Astrocyte (in vitro differentiated cells and primary cell): Measurements from ENCODE around the gene PTPRM. TPM values are rescaled to one million over a fixed set of nuclear protein-coding genes. Genes with fewer than 3 reads are reported as not detected.

Experiments used
- DNase-seq: peaks from one replicate; pipeline ENCODE4 v3.0.0-alpha.2; 2010; ENCODE audit warnings: low read depth
- FAIRE-seq: peaks from 2 replicates; lab custom pipeline; 2011; peaks lifted over from hg19 to GRCh38; lab: Jason Lieb, UNC
- H2AFZ ChIP-seq: 2 replicates; pipeline ENCODE4 v1.6.0; 2012; ENCODE audit warnings: low read depth, low read length, inconsistent platforms
- H3K27ac ChIP-seq: 2 replicates; pipeline ENCODE4 v1.5.1; 2011; ENCODE audit warnings: low read depth, low read length, inconsistent platforms
- H3K27me3 ChIP-seq: 2 replicates; pipeline ENCODE4 v1.6.0; 2011; ENCODE audit warnings: low read length, inconsistent platforms; ENCODE audit not compliant: insufficient read depth
- H3K36me3 ChIP-seq: 2 replicates; pipeline ENCODE4 v1.5.1; 2011; ENCODE audit warnings: low read length, inconsistent platforms; ENCODE audit not compliant: insufficient read depth
- H3K4me1 ChIP-seq: 2 replicates; pipeline ENCODE4 v1.5.1; 2011; ENCODE audit warnings: low read length, inconsistent platforms; ENCODE audit not compliant: insufficient read depth
- H3K4me2 ChIP-seq: 2 replicates; pipeline ENCODE4 v1.6.0; 2012; ENCODE audit warnings: low read length, inconsistent platforms
- H3K4me3 ChIP-seq: 2 replicates; pipeline ENCODE4 v1.5.1; 2011; ENCODE audit warnings: low read depth, mild to moderate bottlenecking, low read length, inconsistent platforms; ENCODE audit not compliant: insufficient read depth
- H3K79me2 ChIP-seq: 2 replicates; pipeline ENCODE4 v1.6.0; 2012; ENCODE audit warnings: mild to moderate bottlenecking, low read length, inconsistent platforms; ENCODE audit not compliant: insufficient read depth
- H3K9ac ChIP-seq: 2 replicates; pipeline ENCODE4 v1.6.0; 2012; ENCODE audit warnings: mild to moderate bottlenecking, low read length, inconsistent platforms
- H3K9me3 ChIP-seq: 2 replicates; pipeline ENCODE4 v1.5.1; 2012; ENCODE audit warnings: low read depth, mild to moderate bottlenecking, low read length, inconsistent platforms; ENCODE audit not compliant: insufficient read depth
- H4K20me1 ChIP-seq: 2 replicates; pipeline ENCODE4 v1.6.0; 2012; ENCODE audit warnings: low read length, inconsistent platforms; ENCODE audit not compliant: insufficient read depth
- H3K27ac Mint-ChIP-seq: one replicate; pipeline ENCODE4 v1.8.0; 2021; ENCODE audit warnings: mild to moderate bottlenecking, mixed read lengths; ENCODE audit not compliant: unreplicated experiment
- H3K27me3 Mint-ChIP-seq: one replicate; pipeline ENCODE4 v1.8.0; 2021; ENCODE audit warnings: low read depth, mixed read lengths; ENCODE audit not compliant: unreplicated experiment
- H3K36me3 Mint-ChIP-seq: one replicate; pipeline ENCODE4 v1.8.0; 2021; ENCODE audit warnings: low read depth, mixed read lengths; ENCODE audit not compliant: unreplicated experiment
- H3K4me1 Mint-ChIP-seq: one replicate; pipeline ENCODE4 v1.8.0; 2021; ENCODE audit warnings: low read depth, mixed read lengths; ENCODE audit not compliant: unreplicated experiment
- H3K4me3 Mint-ChIP-seq: one replicate; pipeline ENCODE4 v1.8.0; 2021; ENCODE audit warnings: mild to moderate bottlenecking, moderate library complexity, mixed read lengths; ENCODE audit not compliant: unreplicated experiment
- H3K9me3 Mint-ChIP-seq: one replicate; pipeline ENCODE4 v1.8.0; 2021; ENCODE audit warnings: mild to moderate bottlenecking, mixed read lengths; ENCODE audit not compliant: unreplicated experiment
- EZH2 ChIP-seq: IDR thresholded peaks from 2 replicates; pipeline ENCODE4 v1.6.1; 2012; ENCODE audit warnings: mild to moderate bottlenecking, low read length, inconsistent platforms; ENCODE audit not compliant: insufficient read depth
- total RNA-seq: library from RNA; stranded (reverse); gene quantifications from 2 replicates; pipeline ENCODE4 v1.2.1, GENCODE V29; 2021
- TF ChIP-seq, protein P1 (sequence below): IDR thresholded peaks from 2 replicates; pipeline ENCODE4 v1.5.1; 2011; ENCODE audit warnings: low read depth, mild to moderate bottlenecking, inconsistent platforms, low read length, moderate library complexity; ENCODE audit not compliant: insufficient read depth

Gene PTPRM
- total RNA-seq, 1 donor from 2014 or later: 59.6 TPM

DNA sequence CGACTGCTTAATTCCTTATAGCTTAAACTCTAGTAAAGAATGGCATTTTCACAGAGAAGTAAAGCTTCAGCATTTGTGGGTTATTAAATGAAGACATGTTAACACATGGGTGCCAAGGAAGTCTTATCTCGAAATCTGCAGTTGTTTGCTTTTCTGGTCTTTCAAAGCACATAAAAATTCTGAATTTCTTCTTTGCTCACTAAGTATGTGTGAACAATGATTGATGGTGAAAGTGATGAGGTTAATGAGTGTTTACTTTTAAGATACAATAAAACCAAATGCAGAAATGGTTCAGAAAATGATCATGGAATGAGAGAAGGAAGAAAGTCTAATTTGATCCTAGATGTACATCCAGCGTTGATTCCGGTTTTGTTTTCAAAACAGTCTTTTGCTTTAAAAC, 807.6 kb downstream of the PTPRM start:
- Mint-ChIP-seq H3K9me3 (no peaks in the 10 kb centered on the region), H3K36me3 (peaks cover 7% of the 10 kb centered on the region), H3K4me3 (no peak overlapping the region), H3K4me1 (no peaks in the 10 kb centered on the region), H3K27me3 (no peaks in the 10 kb centered on the region), H3K27ac (no peak overlapping the region)
- Histone ChIP-seq H4K20me1 (no peaks in the 10 kb centered on the region), H2AFZ (no peak overlapping the region), H3K4me2 (no peak overlapping the region), H3K4me1 (no peaks in the 10 kb centered on the region), H3K36me3 (peaks cover 2% of the 10 kb centered on the region), H3K9ac (no peak overlapping the region), H3K27me3 (no peaks in the 10 kb centered on the region), H3K4me3 (no peak overlapping the region), H3K27ac (no peak overlapping the region), H3K9me3 (no peaks in the 10 kb centered on the region), H3K79me2 (no peaks in the 10 kb centered on the region)
- TF ChIP-seq EZH2: no peak
- TF ChIP-seq, protein P1, sequence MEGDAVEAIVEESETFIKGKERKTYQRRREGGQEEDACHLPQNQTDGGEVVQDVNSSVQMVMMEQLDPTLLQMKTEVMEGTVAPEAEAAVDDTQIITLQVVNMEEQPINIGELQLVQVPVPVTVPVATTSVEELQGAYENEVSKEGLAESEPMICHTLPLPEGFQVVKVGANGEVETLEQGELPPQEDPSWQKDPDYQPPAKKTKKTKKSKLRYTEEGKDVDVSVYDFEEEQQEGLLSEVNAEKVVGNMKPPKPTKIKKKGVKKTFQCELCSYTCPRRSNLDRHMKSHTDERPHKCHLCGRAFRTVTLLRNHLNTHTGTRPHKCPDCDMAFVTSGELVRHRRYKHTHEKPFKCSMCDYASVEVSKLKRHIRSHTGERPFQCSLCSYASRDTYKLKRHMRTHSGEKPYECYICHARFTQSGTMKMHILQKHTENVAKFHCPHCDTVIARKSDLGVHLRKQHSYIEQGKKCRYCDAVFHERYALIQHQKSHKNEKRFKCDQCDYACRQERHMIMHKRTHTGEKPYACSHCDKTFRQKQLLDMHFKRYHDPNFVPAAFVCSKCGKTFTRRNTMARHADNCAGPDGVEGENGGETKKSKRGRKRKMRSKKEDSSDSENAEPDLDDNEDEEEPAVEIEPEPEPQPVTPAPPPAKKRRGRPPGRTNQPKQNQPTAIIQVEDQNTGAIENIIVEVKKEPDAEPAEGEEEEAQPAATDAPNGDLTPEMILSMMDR: no peak
- FAIRE-seq (no peak), DNase-seq (peak; percentile 8)

DNA sequence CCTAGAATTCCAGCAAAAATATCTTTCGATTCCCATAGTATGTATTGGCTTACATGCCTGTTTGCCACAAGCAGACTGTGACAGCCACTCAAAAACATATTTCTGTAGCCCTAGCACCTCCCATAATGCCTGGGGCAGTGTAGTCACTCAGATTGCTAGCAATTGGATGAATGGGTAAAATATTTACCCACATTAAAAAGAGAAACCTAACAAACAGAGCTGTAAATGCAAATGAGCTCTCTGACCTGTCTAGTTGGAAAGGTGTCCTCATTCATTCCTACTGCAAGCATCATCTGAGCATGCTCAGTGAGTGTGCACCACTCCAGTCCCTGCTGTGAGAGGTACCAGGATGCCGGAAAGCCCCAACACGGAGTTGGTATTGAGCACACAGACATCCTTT, 808.1 kb downstream of the PTPRM start:
- H4K20me1 ChIP-seq: no peaks in the 10 kb centered on the region
- no peak overlapping the region for H3K27ac ChIP-seq
- Mint-ChIP-seq H3K9me3 (no peaks in the 10 kb centered on the region), H3K36me3 (peaks cover 9% of the 10 kb centered on the region), H3K27me3 (no peaks in the 10 kb centered on the region), H3K27ac (no peak overlapping the region), H3K4me3 (no peak overlapping the region), H3K4me1 (no peaks in the 10 kb centered on the region)
- peaks cover 2% of the 10 kb centered on the region for H3K36me3 ChIP-seq
- H3K79me2 ChIP-seq: no peaks in the 10 kb centered on the region
- no peaks in the 10 kb centered on the region for H3K27me3 ChIP-seq
- no peaks in the 10 kb centered on the region for H3K9me3 ChIP-seq
- H3K4me2 ChIP-seq: no peak overlapping the region
- DNase-seq: no peak
- no peak overlapping the region for H3K4me3 ChIP-seq
- H3K4me1 ChIP-seq: no peaks in the 10 kb centered on the region
- FAIRE-seq: no peak
- no peak for TF ChIP-seq EZH2
- TF ChIP-seq, protein P1: no peak
- H2AFZ ChIP-seq: no peak overlapping the region
- no peak overlapping the region for H3K9ac ChIP-seq

DNA sequence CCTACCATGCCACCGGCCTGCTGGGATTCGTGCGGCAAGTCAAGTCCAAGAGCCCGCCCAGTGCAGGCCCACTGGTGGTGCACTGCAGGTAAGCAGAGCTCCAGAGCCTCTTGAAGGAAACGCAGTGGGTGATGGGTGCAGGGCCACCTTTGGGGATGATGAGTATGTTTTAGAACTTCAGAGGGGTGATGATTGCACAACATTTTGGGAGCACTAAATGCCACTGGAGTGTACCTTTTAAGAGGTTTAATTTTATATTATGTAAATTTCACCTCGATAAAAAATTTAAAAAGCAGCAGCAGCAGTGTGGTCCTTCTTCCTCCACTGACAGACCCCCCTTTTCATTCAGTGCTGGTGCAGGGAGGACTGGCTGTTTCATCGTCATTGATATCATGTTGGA, 809.0 kb downstream of the PTPRM start:
- H3K4me2 ChIP-seq: no peak overlapping the region
- Mint-ChIP-seq H3K9me3 (no peaks in the 10 kb centered on the region), H3K36me3 (peaks cover 10% of the 10 kb centered on the region), H3K27me3 (no peaks in the 10 kb centered on the region), H3K4me1 (no peaks in the 10 kb centered on the region), H3K4me3 (no peak overlapping the region), H3K27ac (no peak overlapping the region)
- no peak for FAIRE-seq
- no peak overlapping the region for H2AFZ ChIP-seq
- H3K4me3 ChIP-seq: no peak overlapping the region
- H3K4me1 ChIP-seq: peaks cover 5% of the 10 kb centered on the region
- no peaks in the 10 kb centered on the region for H3K9me3 ChIP-seq
- no peak for TF ChIP-seq EZH2
- TF ChIP-seq, protein P1: no peak
- DNase-seq: no peak
- no peak overlapping the region for H3K27ac ChIP-seq
- H3K9ac ChIP-seq: no peak overlapping the region
- H3K36me3 ChIP-seq: peaks cover 2% of the 10 kb centered on the region
- H3K27me3 ChIP-seq: no peaks in the 10 kb centered on the region
- no peaks in the 10 kb centered on the region for H4K20me1 ChIP-seq
- H3K79me2 ChIP-seq: no peaks in the 10 kb centered on the region
